HUES6 (cell line): ENCODE measurements around the gene PHACTR3.

ENCODE experiments used
- H3K27ac ChIP-seq: 2 replicates; pipeline ENCODE4 v1.7.0; 2013; ENCODE audit warnings: low read depth, mild to moderate bottlenecking, low read length, inconsistent platforms
- H3K27me3 ChIP-seq: 2 replicates; pipeline ENCODE4 v1.6.1; 2013; ENCODE audit warnings: low read length; ENCODE audit not compliant: control insufficient read depth, insufficient read depth
- H3K36me3 ChIP-seq: 2 replicates; pipeline ENCODE4 v1.6.1; 2013; ENCODE audit warnings: low read length; ENCODE audit not compliant: control insufficient read depth, insufficient read depth
- H3K4me1 ChIP-seq: 2 replicates; pipeline ENCODE4 v1.6.1; 2013; ENCODE audit warnings: low read length; ENCODE audit not compliant: control insufficient read depth, insufficient read depth
- H3K4me3 ChIP-seq: 2 replicates; pipeline ENCODE4 v1.5.1; 2013; ENCODE audit warnings: low read depth, low read length
- H3K9ac ChIP-seq: one replicate; pipeline ENCODE4 v1.6.1; 2013; ENCODE audit warnings: mild to moderate bottlenecking, low read length
- H3K9me3 ChIP-seq: 2 replicates; pipeline ENCODE4 v1.6.1; 2013; ENCODE audit warnings: low read depth, low read length; ENCODE audit not compliant: control insufficient read depth, insufficient read depth

The PHACTR3 gene

GRCh38 chr20:59747671-59748515, 143.6 kb downstream of the PHACTR3 start:
- H3K27me3 ChIP-seq = peaks cover 33% of the 10 kb centered on the region

DNA sequence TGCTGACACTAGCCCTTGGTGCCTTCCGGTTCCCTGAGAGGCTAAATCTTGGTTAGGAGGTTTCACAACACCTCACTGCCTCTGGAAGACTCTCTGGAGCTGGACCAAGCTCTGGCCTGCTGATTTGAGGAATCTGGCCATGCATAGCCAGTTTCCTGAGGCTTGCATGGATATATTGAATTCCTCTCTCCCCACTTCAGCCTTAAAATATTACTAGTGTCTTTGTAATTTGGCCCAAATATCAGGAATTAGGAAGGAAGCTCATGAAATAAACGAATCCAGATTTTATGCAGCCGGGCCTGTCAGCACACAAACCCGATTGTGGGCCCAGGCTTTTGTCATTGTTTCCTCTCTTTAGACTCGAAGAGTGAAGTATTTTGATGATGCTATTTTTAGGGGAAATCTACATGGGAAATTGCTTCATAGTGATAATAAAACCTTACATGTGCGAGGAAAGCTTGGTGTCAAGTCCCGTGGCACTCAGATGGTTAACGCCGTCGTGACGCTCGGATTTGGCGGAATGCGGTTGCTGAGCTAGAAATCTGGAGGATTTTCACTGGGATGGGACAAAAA, 144.4 kb downstream of the PHACTR3 start:
- Histone ChIP-seq H3K9ac (no peak overlapping the region), H3K9me3 (no peaks in the 10 kb centered on the region), H3K36me3 (no peaks in the 10 kb centered on the region), H3K4me3 (no peak overlapping the region), H3K27me3 (peaks cover 39% of the 10 kb centered on the region), H3K4me1 (no peaks in the 10 kb centered on the region), H3K27ac (no peak overlapping the region)

More at GRCh38 chr20:59747671-59748515, 143.6 kb downstream of the PHACTR3 start:
- Histone ChIP-seq H3K4me3 (no peak overlapping the region), H3K27ac (no peak overlapping the region), H3K36me3 (no peaks in the 10 kb centered on the region), H3K4me1 (no peaks in the 10 kb centered on the region), H3K9me3 (no peaks in the 10 kb centered on the region), H3K9ac (no peak overlapping the region)

GRCh38 chr20:59749301-59749700, 145.0 kb downstream of the PHACTR3 start:
- H3K4me3 ChIP-seq = no peak overlapping the region
- H3K4me1 ChIP-seq = no peaks in the 10 kb centered on the region
- no peak overlapping the region for H3K27ac ChIP-seq
- H3K27me3 ChIP-seq = peaks cover 45% of the 10 kb centered on the region
- no peaks in the 10 kb centered on the region for H3K36me3 ChIP-seq
- H3K9ac ChIP-seq = no peak overlapping the region
- H3K9me3 ChIP-seq = no peaks in the 10 kb centered on the region

- Histone ChIP-seq H3K9ac (no peak overlapping the region), H3K4me3 (no peak overlapping the region)
These were observed 146.0 kb downstream of the PHACTR3 start for GRCh38 chr20:59750209-59750840.

GRCh38 chr20:59751075-59751711, 146.9 kb downstream of the PHACTR3 start:
- no peak overlapping the region for H3K9ac ChIP-seq

More at GRCh38 chr20:59750209-59750840, 146.0 kb downstream of the PHACTR3 start:
- Histone ChIP-seq H3K27me3 (peaks cover 54% of the 10 kb centered on the region), H3K9me3 (no peaks in the 10 kb centered on the region), H3K27ac (no peak overlapping the region), H3K36me3 (no peaks in the 10 kb centered on the region), H3K4me1 (no peaks in the 10 kb centered on the region)

GRCh38 chr20:59752101-59752586, 147.8 kb downstream of the PHACTR3 start:
- Histone ChIP-seq H3K27me3 (peaks cover 62% of the 10 kb centered on the region), H3K4me3 (no peak overlapping the region), H3K4me1 (no peaks in the 10 kb centered on the region), H3K9me3 (no peaks in the 10 kb centered on the region), H3K36me3 (no peaks in the 10 kb centered on the region), H3K9ac (no peak overlapping the region), H3K27ac (no peak overlapping the region)

More at GRCh38 chr20:59751075-59751711, 146.9 kb downstream of the PHACTR3 start:
- H3K36me3 ChIP-seq = no peaks in the 10 kb centered on the region
- H3K4me1 ChIP-seq = no peaks in the 10 kb centered on the region
- no peak overlapping the region for H3K4me3 ChIP-seq
- no peak overlapping the region for H3K27ac ChIP-seq
- H3K27me3 ChIP-seq = peaks cover 61% of the 10 kb centered on the region
- H3K9me3 ChIP-seq = no peaks in the 10 kb centered on the region

DNA sequence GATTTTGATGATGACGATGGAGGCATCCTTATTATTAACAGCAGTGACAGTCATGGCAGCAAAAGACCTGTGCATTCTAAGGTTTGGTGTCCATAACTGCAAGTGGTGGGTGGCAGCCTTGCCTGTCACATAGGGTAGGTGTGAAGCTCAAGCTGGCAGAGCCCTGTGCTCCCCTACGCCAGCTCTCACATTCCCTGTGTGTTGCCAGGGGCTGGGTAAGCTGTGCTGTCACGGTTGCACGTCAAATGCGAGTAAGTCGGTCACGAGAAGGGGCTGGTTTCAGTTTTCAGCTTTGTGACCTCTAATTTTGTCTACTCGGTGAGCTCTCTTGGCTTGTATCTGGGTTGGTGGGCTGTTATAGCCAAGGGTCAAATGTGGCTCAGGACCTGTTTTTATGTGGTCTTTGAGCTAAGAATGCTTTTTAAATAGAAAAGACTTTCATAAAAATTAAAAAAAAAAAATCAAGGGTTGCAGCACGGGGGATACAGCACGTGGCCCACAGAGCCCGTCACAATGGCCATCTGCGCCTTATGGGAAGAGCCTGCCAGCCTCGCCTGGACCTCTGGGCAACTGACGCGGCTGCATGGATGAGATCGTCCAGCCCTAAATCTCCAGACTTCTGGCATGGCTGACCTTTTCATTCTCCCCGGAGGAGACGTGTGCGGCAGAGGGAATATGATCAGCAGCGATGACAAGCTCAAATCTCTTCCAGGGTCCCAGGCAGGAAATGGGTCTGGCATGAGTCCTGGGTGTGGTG, 148.5 kb downstream of the PHACTR3 start:
- Histone ChIP-seq H3K4me1 (no peaks in the 10 kb centered on the region), H3K9me3 (no peaks in the 10 kb centered on the region), H3K27me3 (peaks cover 65% of the 10 kb centered on the region), H3K27ac (no peak overlapping the region), H3K36me3 (no peaks in the 10 kb centered on the region), H3K9ac (no peak overlapping the region), H3K4me3 (no peak overlapping the region)

- no peak overlapping the region for H3K4me3 ChIP-seq
- no peaks in the 10 kb centered on the region for H3K4me1 ChIP-seq
- no peaks in the 10 kb centered on the region for H3K9me3 ChIP-seq
- H3K27ac ChIP-seq = no peak overlapping the region
- H3K9ac ChIP-seq = no peak overlapping the region
- H3K36me3 ChIP-seq = no peaks in the 10 kb centered on the region
- peaks cover 64% of the 10 kb centered on the region for H3K27me3 ChIP-seq
These were observed 149.5 kb downstream of the PHACTR3 start for GRCh38 chr20:59753836-59754235.

GRCh38 chr20:59754551-59754950, 150.2 kb downstream of the PHACTR3 start:
- no peaks in the 10 kb centered on the region for H3K4me1 ChIP-seq

DNA sequence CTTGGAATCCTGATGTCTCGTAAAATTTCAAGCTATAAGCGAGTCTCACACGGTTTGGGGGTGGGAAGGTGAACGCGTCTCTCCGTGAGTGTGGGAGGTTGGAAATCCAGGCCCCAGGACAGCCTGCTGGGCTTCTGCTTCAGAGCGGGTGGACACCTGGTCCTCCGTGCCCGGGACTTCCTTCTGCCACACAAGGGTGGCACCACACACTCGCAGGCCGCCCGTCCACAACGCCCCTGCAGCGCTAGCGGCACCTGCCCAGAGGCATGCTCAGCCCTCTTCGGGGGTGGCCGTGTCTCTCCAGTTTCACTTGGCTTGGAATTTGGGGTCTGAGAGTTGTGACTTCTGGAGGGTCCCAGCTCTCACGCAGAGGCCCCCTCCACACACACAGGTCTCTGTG, 151.9 kb downstream of the PHACTR3 start:
- Histone ChIP-seq H3K4me3 (no peak overlapping the region), H3K9ac (no peak overlapping the region), H3K4me1 (no peaks in the 10 kb centered on the region), H3K9me3 (no peaks in the 10 kb centered on the region), H3K36me3 (no peaks in the 10 kb centered on the region), H3K27me3 (peaks cover 46% of the 10 kb centered on the region), H3K27ac (no peak overlapping the region)

More at GRCh38 chr20:59754551-59754950, 150.2 kb downstream of the PHACTR3 start:
- no peaks in the 10 kb centered on the region for H3K36me3 ChIP-seq
- no peak overlapping the region for H3K27ac ChIP-seq
- H3K9me3 ChIP-seq = no peaks in the 10 kb centered on the region
- no peak overlapping the region for H3K4me3 ChIP-seq
- H3K27me3 ChIP-seq = peaks cover 60% of the 10 kb centered on the region
- no peak overlapping the region for H3K9ac ChIP-seq
